ENCODE results near the gene ELAC2. TPM values are rescaled to one million over a fixed set of nuclear protein-coding genes. Genes with fewer than 3 reads are reported as not detected.

Gene ELAC2
- total RNA-seq, 2 experiments from 2014 or later = 63.1 to 64.2 TPM

GRCh38 chr17:12996357-12996756 is 21.5 kb downstream of the ELAC2 start:
- CTCF ChIA-PET = interaction anchor here (1.0 kb wide), 1 partner anchor 33 kb away, joined by 4 read pairs; no protein-coding TSS in a partner anchor
- H3K4me1 Mint-ChIP-seq (ENCODE audit: low read depth) = no peaks in the 10 kb centered on the region
- no peaks in the 10 kb centered on the region for H3K9me3 Mint-ChIP-seq
- H3K36me3 Mint-ChIP-seq = peaks cover 50% of the 10 kb centered on the region
- H3K27me3 Mint-ChIP-seq = no peaks in the 10 kb centered on the region
- H3K27ac Mint-ChIP-seq = no peak overlapping the region
- no peak overlapping the region for H3K4me3 Mint-ChIP-seq
- intact Hi-C loops (cut with micrococcal nuclease) = no loop called here
- POLR2A ChIA-PET = no interaction called here
- DNase-seq = no peak

GRCh38 chr17:12995896-12996295 is 21.9 kb downstream of the ELAC2 start:
- H3K27ac Mint-ChIP-seq = no peak overlapping the region
- peaks cover 54% of the 10 kb centered on the region for H3K36me3 Mint-ChIP-seq
- H3K27me3 Mint-ChIP-seq = no peaks in the 10 kb centered on the region
- DNase-seq = no peak
- CTCF ChIA-PET = no interaction called here
- H3K4me3 Mint-ChIP-seq = no peak overlapping the region
- intact Hi-C loops (cut with micrococcal nuclease) = no loop called here
- POLR2A ChIA-PET = no interaction called here
- no peaks in the 10 kb centered on the region for H3K4me1 Mint-ChIP-seq (ENCODE audit: low read depth)
- no peaks in the 10 kb centered on the region for H3K9me3 Mint-ChIP-seq

GRCh38 chr17:12995106-12995895 is 22.5 kb downstream of the ELAC2 start:
- Mint-ChIP-seq H3K4me3 (no peak overlapping the region), H3K27me3 (no peaks in the 10 kb centered on the region), H3K36me3 (peaks cover 54% of the 10 kb centered on the region), H3K27ac (no peak overlapping the region), H3K9me3 (no peaks in the 10 kb centered on the region), H3K4me1 (ENCODE audit: low read depth) (no peaks in the 10 kb centered on the region)
- intact Hi-C loops (cut with micrococcal nuclease) = no loop called here
- ChIA-PET POLR2A (no interaction called here), CTCF (no interaction called here)
- DNase-seq = no peak

- H3K27me3 Mint-ChIP-seq = no peaks in the 10 kb centered on the region
- H3K4me1 Mint-ChIP-seq (ENCODE audit: low read depth) = no peaks in the 10 kb centered on the region
- CTCF ChIA-PET = no interaction called here
- no peak for DNase-seq
- H3K4me3 Mint-ChIP-seq = no peak overlapping the region
- H3K27ac Mint-ChIP-seq = no peak overlapping the region
- intact Hi-C loops (cut with micrococcal nuclease) = no loop called here
- POLR2A ChIA-PET = no interaction called here
- H3K36me3 Mint-ChIP-seq = peaks cover 60% of the 10 kb centered on the region
- H3K9me3 Mint-ChIP-seq = no peaks in the 10 kb centered on the region
These were observed 23.3 kb downstream of the ELAC2 start for GRCh38 chr17:12994341-12995074.

- peaks cover 58% of the 10 kb centered on the region for H3K36me3 Mint-ChIP-seq
- H3K9me3 Mint-ChIP-seq = no peaks in the 10 kb centered on the region
- intact Hi-C loops (cut with micrococcal nuclease) = no loop called here
- DNase-seq = no peak
- no peaks in the 10 kb centered on the region for H3K4me1 Mint-ChIP-seq (ENCODE audit: low read depth)
- CTCF ChIA-PET = no interaction called here
- no peaks in the 10 kb centered on the region for H3K27me3 Mint-ChIP-seq
- no peak overlapping the region for H3K27ac Mint-ChIP-seq
- POLR2A ChIA-PET = no interaction called here
- H3K4me3 Mint-ChIP-seq = no peak overlapping the region
These were observed 24.2 kb downstream of the ELAC2 start for GRCh38 chr17:12993631-12994030.

GRCh38 chr17:12992676-12993075 is 25.2 kb downstream of the ELAC2 start:
- Mint-ChIP-seq H3K27ac (no peak overlapping the region), H3K36me3 (peaks cover 52% of the 10 kb centered on the region), H3K27me3 (no peaks in the 10 kb centered on the region), H3K9me3 (no peaks in the 10 kb centered on the region), H3K4me1 (ENCODE audit: low read depth) (no peaks in the 10 kb centered on the region), H3K4me3 (no peak overlapping the region)
- DNase-seq = no peak
- intact Hi-C loops (cut with micrococcal nuclease) = no loop called here
- ChIA-PET CTCF (interaction anchor here (0.9 to 1.0 kb wide), 2 partner anchors 11 to 31 kb away, joined by 3 to 5 read pairs; no protein-coding TSS in a partner anchor), POLR2A (no interaction called here)

- peaks cover 43% of the 10 kb centered on the region for H3K36me3 Mint-ChIP-seq
- ChIA-PET CTCF (no interaction called here), POLR2A (interaction anchor here (1.0 kb wide), 1 partner anchor 27 kb away, joined by 3 read pairs; the partner anchor contains the start of gene ELAC2)
- DNase-seq = no peak
- H3K4me3 Mint-ChIP-seq = no peak overlapping the region
- no peaks in the 10 kb centered on the region for H3K27me3 Mint-ChIP-seq
- no peaks in the 10 kb centered on the region for H3K9me3 Mint-ChIP-seq
- no peaks in the 10 kb centered on the region for H3K4me1 Mint-ChIP-seq (ENCODE audit: low read depth)
- H3K27ac Mint-ChIP-seq = no peak overlapping the region
- intact Hi-C loops (cut with micrococcal nuclease) = no loop called here
These were observed 26.9 kb downstream of the ELAC2 start for GRCh38 chr17:12990926-12991325.

- no peaks in the 10 kb centered on the region for H3K4me1 Mint-ChIP-seq (ENCODE audit: low read depth)
- intact Hi-C loops (cut with micrococcal nuclease) = no loop called here
- POLR2A ChIA-PET = no interaction called here
- no peaks in the 10 kb centered on the region for H3K27me3 Mint-ChIP-seq
- peaks cover 39% of the 10 kb centered on the region for H3K36me3 Mint-ChIP-seq
- no peak overlapping the region for H3K4me3 Mint-ChIP-seq
- DNase-seq = no peak
- H3K9me3 Mint-ChIP-seq = no peaks in the 10 kb centered on the region
- CTCF ChIA-PET = interaction anchor here (0.6 to 2.3 kb wide), 2 partner anchors 13 to 41 kb away, joined by 5 to 10 read pairs; no protein-coding TSS in a partner anchor
- H3K27ac Mint-ChIP-seq = no peak overlapping the region
These were observed 27.6 kb downstream of the ELAC2 start for GRCh38 chr17:12990041-12990808.

GRCh38 chr17:12987120-12987519 is 30.7 kb downstream of the ELAC2 start:
- Mint-ChIP-seq H3K36me3 (peaks cover 23% of the 10 kb centered on the region), H3K27ac (no peak overlapping the region)

GRCh38 chr17:12985431-12986293 is 32.2 kb downstream of the ELAC2 start:
- no peaks in the 10 kb centered on the region for H3K4me1 Mint-ChIP-seq (ENCODE audit: low read depth)
- H3K27me3 Mint-ChIP-seq = peaks cover 9% of the 10 kb centered on the region
- no peak overlapping the region for H3K4me3 Mint-ChIP-seq
- intact Hi-C loops (cut with micrococcal nuclease) = no loop called here
- peaks cover 9% of the 10 kb centered on the region for H3K36me3 Mint-ChIP-seq
- ChIA-PET CTCF (interaction anchor here (1.1 to 1.2 kb wide), 2 partner anchors 17 to 44 kb away, joined by 4 read pairs; no protein-coding TSS in a partner anchor), POLR2A (no interaction called here)
- no peak overlapping the region for H3K27ac Mint-ChIP-seq
- DNase-seq = no peak
- no peaks in the 10 kb centered on the region for H3K9me3 Mint-ChIP-seq

More at GRCh38 chr17:12987120-12987519, 30.7 kb downstream of the ELAC2 start:
- ChIA-PET CTCF (no interaction called here), POLR2A (no interaction called here)
- Mint-ChIP-seq H3K4me1 (ENCODE audit: low read depth) (no peaks in the 10 kb centered on the region), H3K4me3 (no peak overlapping the region), H3K9me3 (no peaks in the 10 kb centered on the region), H3K27me3 (peaks cover 3% of the 10 kb centered on the region)
- intact Hi-C loops (cut with micrococcal nuclease) = no loop called here
- DNase-seq = no peak

GRCh38 chr17:12983991-12984884 is 33.6 kb downstream of the ELAC2 start:
- intact Hi-C loops (cut with micrococcal nuclease) = no loop called here
- POLR2A ChIA-PET = no interaction called here
- H3K4me1 Mint-ChIP-seq (ENCODE audit: low read depth) = no peaks in the 10 kb centered on the region

More at GRCh38 chr17:12983991-12984884, 33.6 kb downstream of the ELAC2 start:
- no peak overlapping the region for H3K4me3 Mint-ChIP-seq
- H3K36me3 Mint-ChIP-seq = no peaks in the 10 kb centered on the region
- peaks cover 11% of the 10 kb centered on the region for H3K27me3 Mint-ChIP-seq
- DNase-seq = no peak
- no peaks in the 10 kb centered on the region for H3K9me3 Mint-ChIP-seq
- H3K27ac Mint-ChIP-seq = no peak overlapping the region
- CTCF ChIA-PET = interaction anchor here (1.1 kb wide), 1 partner anchor 46 kb away, joined by 4 read pairs; no protein-coding TSS in a partner anchor
